Neural cell (in vitro differentiated cells): ENCODE results near the gene C4orf51. TPM values are rescaled to one million over a fixed set of nuclear protein-coding genes. Genes with fewer than 3 reads are reported as not detected.

Experiments used
- H2AFZ ChIP-seq: fragments of 200-600, 300-800 bp; sonication (generic), shearing (Covaris generic); 2 replicates; pipeline ENCODE4 v1.6.0; 2014; ENCODE audit warnings: low read depth, mild to moderate bottlenecking, antibody characterized with exemption, low read length, moderate library complexity
- H3F3A ChIP-seq: fragments of 200-600 bp; shearing (Covaris generic); 2 replicates; pipeline ENCODE4 v1.6.1; 2016; ENCODE audit warnings: mild to moderate bottlenecking, moderate library complexity, mixed read lengths, antibody characterized with exemption, low read length; ENCODE audit not compliant: insufficient read depth, poor library complexity, severe bottlenecking
- H3K27ac ChIP-seq: fragments of 200-600, 300-800 bp; sonication (generic), shearing (Covaris generic); 2 replicates; pipeline ENCODE4 v1.5.1; 2014; ENCODE audit warnings: mild to moderate bottlenecking, low read length, moderate library complexity
- H3K27me3 ChIP-seq: fragments of 300-800, 200-600 bp; sonication (generic), shearing (Covaris generic); 2 replicates; pipeline ENCODE4 v1.6.0; 2014; ENCODE audit warnings: mild to moderate bottlenecking, low read depth, low read length, moderate library complexity; ENCODE audit not compliant: insufficient read depth
- H3K36me3 ChIP-seq: fragments of 300-800, 200-600 bp; sonication (generic), shearing (Covaris generic); 2 replicates; pipeline ENCODE4 v1.5.1; 2014; ENCODE audit warnings: mild to moderate bottlenecking, antibody characterized with exemption, low read length, moderate library complexity; ENCODE audit not compliant: insufficient read depth
- H3K4me2 ChIP-seq: fragments of 300-800, 200-600 bp; sonication (generic), shearing (Covaris generic); 2 replicates; pipeline ENCODE4 v1.6.0; 2014; ENCODE audit warnings: mild to moderate bottlenecking, low read length
- H3K4me3 ChIP-seq: fragments of 300-800, 200-600 bp; sonication (generic), shearing (Covaris generic); 2 replicates; pipeline ENCODE4 v1.5.1; 2014; ENCODE audit warnings: mild to moderate bottlenecking, low read length, moderate library complexity
- H3K79me2 ChIP-seq: fragments of 200-600 bp; shearing (Covaris generic); replicated peaks from 2 replicates; pipeline ENCODE4 v1.6.0; 2014; ENCODE audit warnings: mild to moderate bottlenecking, low read length, moderate library complexity; ENCODE audit not compliant: insufficient read depth
- H3K9ac ChIP-seq: fragments of 300-800, 200-600 bp; sonication (generic), shearing (Covaris generic); 2 replicates; pipeline ENCODE4 v1.6.1; 2016; ENCODE audit warnings: mild to moderate bottlenecking, low read length, mixed read lengths
- H3K9me2 ChIP-seq: fragments of 200-600 bp; shearing (Covaris generic); 2 replicates; pipeline ENCODE4 v1.6.1; 2016; ENCODE audit warnings: mild to moderate bottlenecking, low read length, mixed read lengths; ENCODE audit not compliant: insufficient read depth
- H3K9me3 ChIP-seq: fragments of 200-600, 300-800 bp; sonication (generic), shearing (Covaris generic); 2 replicates; pipeline ENCODE4 v1.6.1; 2016; ENCODE audit warnings: mild to moderate bottlenecking, mixed run types, low read length, moderate library complexity, mixed read lengths
- H4K20me1 ChIP-seq: fragments of 200-600 bp; shearing (Covaris generic); 2 replicates; pipeline ENCODE4 v1.6.1; 2016; ENCODE audit warnings: mild to moderate bottlenecking, mixed run types; ENCODE audit not compliant: insufficient read depth
- EP300 ChIP-seq: fragments of 450-650 bp; conservative IDR thresholded peaks from 2 replicates; pipeline ENCODE4 v1.6.1; 2014; ENCODE audit warnings: antibody characterized with exemption, mild to moderate bottlenecking, moderate library complexity; ENCODE audit not compliant: poor library complexity, severe bottlenecking
- EZH2 ChIP-seq: fragments of 200-600, 300-800 bp; shearing (Covaris generic), sonication (generic); IDR thresholded peaks from 2 replicates; pipeline ENCODE4 v1.6.1; 2014; ENCODE audit warnings: antibody characterized with exemption, low read length, borderline replicate concordance, mild to moderate bottlenecking; ENCODE audit not compliant: insufficient read depth, poor library complexity, severe bottlenecking
- MXI1 ChIP-seq: fragments of 450-650 bp; conservative IDR thresholded peaks from 2 replicates; pipeline ENCODE4 v1.6.1; 2014; ENCODE audit warnings: antibody characterized with exemption, mild to moderate bottlenecking; ENCODE audit not compliant: poor library complexity, severe bottlenecking
- POLR2AphosphoS5 ChIP-seq: IDR thresholded peaks from 2 replicates; pipeline ENCODE4 v1.6.1; 2012
- RAD21 ChIP-seq: fragments of 450-650 bp; conservative IDR thresholded peaks from 2 replicates; pipeline ENCODE4 v1.6.1; 2014; ENCODE audit warnings: antibody characterized with exemption, mild to moderate bottlenecking, moderate library complexity
- SMC3 ChIP-seq: fragments of 450-650 bp; conservative IDR thresholded peaks from 2 replicates; pipeline ENCODE4 v1.6.1; 2014; ENCODE audit warnings: antibody characterized with exemption, mild to moderate bottlenecking, moderate library complexity; ENCODE audit not compliant: poor library complexity
- TAF1 ChIP-seq: IDR thresholded peaks from 2 replicates; pipeline ENCODE4 v1.6.1; 2012; ENCODE audit warnings: low read depth
- polyA plus RNA-seq: library from polyadenylated mRNA; depleted of rRNA; stranded (reverse); fragments of >200 nt; gene quantifications from 2 replicates; pipeline ENCODE4 v1.2.3, GENCODE V29; 2014
- TF ChIP-seq, protein P1 (sequence below): IDR thresholded peaks from 2 replicates; pipeline ENCODE4 v1.6.1; 2012; ENCODE audit warnings: borderline replicate concordance
- TF ChIP-seq, protein P2 (sequence below): fragments of 450-650 bp; IDR thresholded peaks from 2 replicates; pipeline ENCODE4 v1.5.1; 2014; ENCODE audit warnings: antibody characterized with exemption, mild to moderate bottlenecking, moderate library complexity; ENCODE audit not compliant: poor library complexity, severe bottlenecking

Gene C4orf51
- polyA plus RNA-seq, 1 donor from 2014 or later = not detected

DNA sequence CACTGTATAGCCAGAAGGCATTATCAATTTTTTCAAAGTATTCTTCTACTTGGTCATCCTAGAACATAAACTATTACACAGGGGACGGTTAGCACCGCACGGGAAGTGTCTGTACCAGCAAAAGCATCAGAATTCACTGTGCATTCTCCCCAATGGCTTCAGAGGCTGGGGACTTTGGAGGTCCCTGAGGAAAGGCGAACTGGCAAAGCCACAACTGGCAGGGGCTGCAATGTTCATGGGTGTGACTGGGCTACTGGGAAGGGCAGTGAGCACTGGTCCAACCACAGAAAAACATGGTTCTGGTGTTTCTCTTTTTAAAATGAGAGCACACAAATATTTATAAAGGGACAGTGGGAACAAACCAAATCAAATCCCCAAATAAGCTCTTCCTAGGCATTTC, 83.5 kb downstream of the C4orf51 start:
- H3K9ac ChIP-seq = no peak overlapping the region
- no peaks in the 10 kb centered on the region for H4K20me1 ChIP-seq
- H3K27me3 ChIP-seq = no peaks in the 10 kb centered on the region
- no peak overlapping the region for H3K27ac ChIP-seq
- H3K79me2 ChIP-seq = no peaks in the 10 kb centered on the region
- TF ChIP-seq, protein P1, sequence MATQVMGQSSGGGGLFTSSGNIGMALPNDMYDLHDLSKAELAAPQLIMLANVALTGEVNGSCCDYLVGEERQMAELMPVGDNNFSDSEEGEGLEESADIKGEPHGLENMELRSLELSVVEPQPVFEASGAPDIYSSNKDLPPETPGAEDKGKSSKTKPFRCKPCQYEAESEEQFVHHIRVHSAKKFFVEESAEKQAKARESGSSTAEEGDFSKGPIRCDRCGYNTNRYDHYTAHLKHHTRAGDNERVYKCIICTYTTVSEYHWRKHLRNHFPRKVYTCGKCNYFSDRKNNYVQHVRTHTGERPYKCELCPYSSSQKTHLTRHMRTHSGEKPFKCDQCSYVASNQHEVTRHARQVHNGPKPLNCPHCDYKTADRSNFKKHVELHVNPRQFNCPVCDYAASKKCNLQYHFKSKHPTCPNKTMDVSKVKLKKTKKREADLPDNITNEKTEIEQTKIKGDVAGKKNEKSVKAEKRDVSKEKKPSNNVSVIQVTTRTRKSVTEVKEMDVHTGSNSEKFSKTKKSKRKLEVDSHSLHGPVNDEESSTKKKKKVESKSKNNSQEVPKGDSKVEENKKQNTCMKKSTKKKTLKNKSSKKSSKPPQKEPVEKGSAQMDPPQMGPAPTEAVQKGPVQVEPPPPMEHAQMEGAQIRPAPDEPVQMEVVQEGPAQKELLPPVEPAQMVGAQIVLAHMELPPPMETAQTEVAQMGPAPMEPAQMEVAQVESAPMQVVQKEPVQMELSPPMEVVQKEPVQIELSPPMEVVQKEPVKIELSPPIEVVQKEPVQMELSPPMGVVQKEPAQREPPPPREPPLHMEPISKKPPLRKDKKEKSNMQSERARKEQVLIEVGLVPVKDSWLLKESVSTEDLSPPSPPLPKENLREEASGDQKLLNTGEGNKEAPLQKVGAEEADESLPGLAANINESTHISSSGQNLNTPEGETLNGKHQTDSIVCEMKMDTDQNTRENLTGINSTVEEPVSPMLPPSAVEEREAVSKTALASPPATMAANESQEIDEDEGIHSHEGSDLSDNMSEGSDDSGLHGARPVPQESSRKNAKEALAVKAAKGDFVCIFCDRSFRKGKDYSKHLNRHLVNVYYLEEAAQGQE = no peak
- TF ChIP-seq POLR2AphosphoS5 = no peak
- no peak for TF ChIP-seq EZH2
- TF ChIP-seq TAF1 = no peak
- no peak for TF ChIP-seq SMC3
- TF ChIP-seq, protein P2, sequence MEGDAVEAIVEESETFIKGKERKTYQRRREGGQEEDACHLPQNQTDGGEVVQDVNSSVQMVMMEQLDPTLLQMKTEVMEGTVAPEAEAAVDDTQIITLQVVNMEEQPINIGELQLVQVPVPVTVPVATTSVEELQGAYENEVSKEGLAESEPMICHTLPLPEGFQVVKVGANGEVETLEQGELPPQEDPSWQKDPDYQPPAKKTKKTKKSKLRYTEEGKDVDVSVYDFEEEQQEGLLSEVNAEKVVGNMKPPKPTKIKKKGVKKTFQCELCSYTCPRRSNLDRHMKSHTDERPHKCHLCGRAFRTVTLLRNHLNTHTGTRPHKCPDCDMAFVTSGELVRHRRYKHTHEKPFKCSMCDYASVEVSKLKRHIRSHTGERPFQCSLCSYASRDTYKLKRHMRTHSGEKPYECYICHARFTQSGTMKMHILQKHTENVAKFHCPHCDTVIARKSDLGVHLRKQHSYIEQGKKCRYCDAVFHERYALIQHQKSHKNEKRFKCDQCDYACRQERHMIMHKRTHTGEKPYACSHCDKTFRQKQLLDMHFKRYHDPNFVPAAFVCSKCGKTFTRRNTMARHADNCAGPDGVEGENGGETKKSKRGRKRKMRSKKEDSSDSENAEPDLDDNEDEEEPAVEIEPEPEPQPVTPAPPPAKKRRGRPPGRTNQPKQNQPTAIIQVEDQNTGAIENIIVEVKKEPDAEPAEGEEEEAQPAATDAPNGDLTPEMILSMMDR = no peak
- TF ChIP-seq RAD21 = no peak
- no peak for TF ChIP-seq MXI1
- no peak for TF ChIP-seq EP300
- peaks cover 28% of the 10 kb centered on the region for H3K36me3 ChIP-seq
- no peaks in the 10 kb centered on the region for H3K9me3 ChIP-seq
- H3F3A ChIP-seq = no peaks in the 10 kb centered on the region
- H3K4me2 ChIP-seq = no peak overlapping the region
- H3K4me3 ChIP-seq = no peak overlapping the region
- no peaks in the 10 kb centered on the region for H3K9me2 ChIP-seq
- no peak overlapping the region for H2AFZ ChIP-seq

- H3K9ac ChIP-seq = no peak overlapping the region
These were observed 86.3 kb downstream of the C4orf51 start for GRCh38 chr4:145766273-145766672.

More at GRCh38 chr4:145766273-145766672, 86.3 kb downstream of the C4orf51 start:
- Histone ChIP-seq H3K79me2 (no peaks in the 10 kb centered on the region), H3K27ac (no peak overlapping the region), H3K27me3 (no peaks in the 10 kb centered on the region), H4K20me1 (no peaks in the 10 kb centered on the region), H2AFZ (no peak overlapping the region), H3K9me3 (no peaks in the 10 kb centered on the region), H3K4me3 (no peak overlapping the region), H3K36me3 (peaks cover 17% of the 10 kb centered on the region), H3F3A (no peaks in the 10 kb centered on the region), H3K4me2 (no peak overlapping the region), H3K9me2 (no peaks in the 10 kb centered on the region)
- TF ChIP-seq MXI1 (no peak), EZH2 (no peak), RAD21 (no peak), SMC3 (no peak), EP300 (no peak), TAF1 (no peak), POLR2AphosphoS5 (no peak)
- TF ChIP-seq, protein P1 = no peak
- TF ChIP-seq, protein P2 = no peak
